Hepatocyte (in vitro differentiated cells): ENCODE measurements around the gene DENND1A.

ENCODE experiments used
- CTCF ChIP-seq: fragments of 200-600 bp; sonication (generic); IDR thresholded peaks from 2 replicates; pipeline ENCODE4 v1.5.1; 2016; ENCODE audit warnings: antibody characterized with exemption, mild to moderate bottlenecking; ENCODE audit not compliant: poor library complexity
- EZH2 ChIP-seq: fragments of 200-600 bp; sonication (generic); IDR thresholded peaks from 2 replicates; pipeline ENCODE4 v1.6.1; 2016; ENCODE audit warnings: antibody characterized with exemption, mild to moderate bottlenecking, borderline replicate concordance
- EZH2phosphoT487 ChIP-seq: fragments of 200-600 bp; sonication (generic); IDR thresholded peaks from one replicate; pipeline ENCODE4 v1.6.1; 2018; ENCODE audit warnings: antibody characterized with exemption, mild to moderate bottlenecking, low read depth, moderate library complexity; ENCODE audit not compliant: unreplicated experiment, severe bottlenecking

DNA sequence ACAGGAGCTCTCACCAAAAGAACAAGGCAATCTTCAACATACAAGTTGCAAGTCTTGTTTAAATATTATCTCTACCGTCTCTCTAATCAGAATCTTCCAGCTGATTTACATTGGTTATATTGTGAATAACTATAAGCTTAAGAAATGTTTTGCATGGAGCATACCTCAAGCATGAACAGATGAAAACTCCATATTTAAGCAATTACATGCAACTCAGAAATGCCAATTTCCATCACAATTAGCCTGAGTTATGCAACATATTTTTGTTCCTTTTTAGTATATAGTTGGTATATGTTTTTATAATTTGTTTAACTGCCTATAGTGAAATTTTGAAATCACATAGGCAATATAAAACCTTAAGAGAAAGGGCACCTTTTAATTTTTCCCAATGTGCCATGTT lies 142.5 kb downstream of the DENND1A start:
- TF ChIP-seq CTCF = no peak
- TF ChIP-seq EZH2 = no peak
- no peak for TF ChIP-seq EZH2phosphoT487
